Daoy (cell line): ENCODE results near the gene KIF9. TPM values are rescaled to one million over a fixed set of nuclear protein-coding genes. Genes with fewer than 3 reads are reported as not detected.
"Not testable (repeated sequence)": the region's sequence is repeated elsewhere in the genome, so short reads cannot be mapped to it uniquely, and the experiment has no call there.

ENCODE experiments used
- DNase-seq: peaks from one replicate; pipeline ENCODE4 v3.0.0-alpha.2; 2015; ENCODE audit warnings: low read depth
- total RNA-seq: library from RNA; depleted of rRNA; stranded (reverse); fragments of >200 nt; shearing (Covaris generic); gene quantifications from 2 replicates; pipeline ENCODE4 v1.2.3, GENCODE V29; 2014; rRNA removed

KIF9 gene
- total RNA-seq, 1 experiment from 2014 or later, result 14.8 TPM

- DNase-seq, result no peak
Measured at GRCh38 chr3:47193871-47194859, 88.4 kb downstream of the KIF9 start.

- no peak for DNase-seq
Measured at GRCh38 chr3:47186285-47186684, 96.3 kb downstream of the KIF9 start.

GRCh38 chr3:47181685-47182084 lies 100.9 kb downstream of the KIF9 start:
- DNase-seq, result not testable (repeated sequence)

- not testable (repeated sequence) for DNase-seq
Measured at GRCh38 chr3:47180011-47180410, 102.6 kb downstream of the KIF9 start.

Other genes with a start within 250 kb of the KIF9 start
- gene SETD2, start 118.7 kb downstream of the KIF9 start, total RNA-seq, result 17.3 and 21.6 TPM in 2 replicates
- gene KLHL18, start 145 bp upstream of the KIF9 start, total RNA-seq, result 12.1 and 15.0 TPM in 2 replicates
- gene PTPN23, start 98.2 kb upstream of the KIF9 start, total RNA-seq, result 10.8 and 15.1 TPM in 2 replicates
- gene SCAP, start 193.1 kb upstream of the KIF9 start, total RNA-seq, result 32.6 and 33.5 TPM in 2 replicates
- 33.8 and 44.3 TPM in 2 replicates for gene ELP6, start 230.9 kb upstream of the KIF9 start, total RNA-seq